SJCRH30 (cell line): ENCODE measurements around the gene FIBP. TPM values are rescaled to one million over a fixed set of nuclear protein-coding genes. Genes with fewer than 3 reads are reported as not detected.
"Not testable (repeated sequence)": the region's sequence is repeated elsewhere in the genome, so short reads cannot be mapped to it uniquely, and the experiment has no call there.

Source experiments
- DNase-seq, 2 experiments: peaks; one replicate each; pipeline ENCODE4 v3.0.0-alpha.2; 2015 to 2020
- H3K27ac ChIP-seq: fragments of 250-450 bp; sonication (Bioruptor Pico); 2 replicates; pipeline ENCODE4 v1.5.1; 2020; ENCODE audit warnings: mild to moderate bottlenecking, moderate library complexity
- H3K27me3 ChIP-seq: fragments of 250-450 bp; sonication (Bioruptor Pico); 2 replicates; pipeline ENCODE4 v1.5.1; 2020; ENCODE audit warnings: mild to moderate bottlenecking, moderate library complexity
- H3K36me3 ChIP-seq: fragments of 250-450 bp; sonication (Bioruptor Pico); 2 replicates; pipeline ENCODE4 v1.5.1; 2020; ENCODE audit warnings: mild to moderate bottlenecking, moderate library complexity
- H3K4me1 ChIP-seq: fragments of 250-450 bp; sonication (Bioruptor Pico); 2 replicates; pipeline ENCODE4 v1.5.1; 2020; ENCODE audit warnings: mild to moderate bottlenecking, moderate library complexity
- H3K4me3 ChIP-seq: fragments of 250-450 bp; sonication (Bioruptor Pico); 2 replicates; pipeline ENCODE4 v1.5.1; 2020; ENCODE audit warnings: mild to moderate bottlenecking, moderate library complexity
- H3K9me3 ChIP-seq: fragments of 250-450 bp; sonication (Bioruptor Pico); replicated peaks from 2 replicates; pipeline ENCODE4 v1.5.1; 2020; ENCODE audit warnings: mild to moderate bottlenecking, moderate library complexity
- total RNA-seq: library from RNA; depleted of rRNA; stranded (reverse); fragments of >200 nt; shearing (Covaris generic); gene quantifications from 2 replicates; pipeline ENCODE4 v1.2.3, GENCODE V29; 2014

FIBP gene
- total RNA-seq, 1 experiment from 2014 or later: 64.3 TPM

GRCh38 chr11:65856689-65857499 is 31.4 kb downstream of the FIBP start:
- H3K27me3 ChIP-seq: no peaks in the 10 kb centered on the region
- H3K4me3 ChIP-seq: peak overlapping the region; percentile 96
- peak; percentile 72 to 75 for DNase-seq
- peak overlapping the region; percentile 67 for H3K27ac ChIP-seq
- peaks cover 50% of the 10 kb centered on the region for H3K36me3 ChIP-seq
- H3K9me3 ChIP-seq: no peaks in the 10 kb centered on the region
- H3K4me1 ChIP-seq: no peaks in the 10 kb centered on the region; the same call in 1 of the 2 replicates

DNA sequence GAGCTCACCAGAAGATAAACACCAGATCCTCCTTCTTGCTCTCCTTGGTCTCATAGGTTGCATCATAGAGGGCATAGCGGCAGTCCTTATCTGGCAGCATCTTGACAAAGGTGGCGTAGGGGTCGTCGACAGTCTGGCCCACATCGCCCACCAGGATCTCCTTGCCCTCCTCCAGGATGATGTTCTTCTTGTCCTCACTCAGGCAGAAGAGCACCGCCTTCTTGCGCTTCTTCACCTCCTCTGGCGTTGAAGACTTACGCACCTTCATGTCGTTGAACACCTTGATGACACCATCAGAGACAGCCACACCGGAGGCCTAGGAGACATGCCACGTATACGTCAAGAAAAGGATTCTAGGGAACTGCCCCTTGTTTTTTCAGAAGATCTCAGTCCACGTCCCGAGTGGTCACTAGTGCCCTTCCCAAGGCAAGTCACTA is 32.3 kb downstream of the FIBP start:
- H3K4me1 ChIP-seq: no peaks in the 10 kb centered on the region
- H3K4me3 ChIP-seq: no peak overlapping the region
- no peaks in the 10 kb centered on the region for H3K27me3 ChIP-seq
- DNase-seq: no peak
- H3K9me3 ChIP-seq: no peaks in the 10 kb centered on the region
- peaks cover 50% of the 10 kb centered on the region for H3K36me3 ChIP-seq
- no peak overlapping the region for H3K27ac ChIP-seq

- Histone ChIP-seq H3K4me1 (no peaks in the 10 kb centered on the region), H3K4me3 (no peak overlapping the region), H3K9me3 (no peaks in the 10 kb centered on the region), H3K27ac (no peak overlapping the region), H3K36me3 (peaks cover 50% of the 10 kb centered on the region), H3K27me3 (no peaks in the 10 kb centered on the region)
- no peak for DNase-seq
Measured at GRCh38 chr11:65854852-65855837, 33.1 kb downstream of the FIBP start.

GRCh38 chr11:65854161-65854592 is 34.1 kb downstream of the FIBP start:
- Histone ChIP-seq H3K27ac (no peak overlapping the region), H3K9me3 (no peaks in the 10 kb centered on the region), H3K4me1 (no peaks in the 10 kb centered on the region), H3K27me3 (no peaks in the 10 kb centered on the region), H3K4me3 (no peak overlapping the region), H3K36me3 (peaks cover 50% of the 10 kb centered on the region)
- no peak for DNase-seq

- Histone ChIP-seq H3K4me3 (no peak overlapping the region), H3K27me3 (no peaks in the 10 kb centered on the region), H3K9me3 (no peaks in the 10 kb centered on the region), H3K4me1 (no peaks in the 10 kb centered on the region), H3K36me3 (peaks cover 50% of the 10 kb centered on the region), H3K27ac (no peak overlapping the region)
- no peak for DNase-seq
Measured at GRCh38 chr11:65853246-65853979, 34.9 kb downstream of the FIBP start.

DNA sequence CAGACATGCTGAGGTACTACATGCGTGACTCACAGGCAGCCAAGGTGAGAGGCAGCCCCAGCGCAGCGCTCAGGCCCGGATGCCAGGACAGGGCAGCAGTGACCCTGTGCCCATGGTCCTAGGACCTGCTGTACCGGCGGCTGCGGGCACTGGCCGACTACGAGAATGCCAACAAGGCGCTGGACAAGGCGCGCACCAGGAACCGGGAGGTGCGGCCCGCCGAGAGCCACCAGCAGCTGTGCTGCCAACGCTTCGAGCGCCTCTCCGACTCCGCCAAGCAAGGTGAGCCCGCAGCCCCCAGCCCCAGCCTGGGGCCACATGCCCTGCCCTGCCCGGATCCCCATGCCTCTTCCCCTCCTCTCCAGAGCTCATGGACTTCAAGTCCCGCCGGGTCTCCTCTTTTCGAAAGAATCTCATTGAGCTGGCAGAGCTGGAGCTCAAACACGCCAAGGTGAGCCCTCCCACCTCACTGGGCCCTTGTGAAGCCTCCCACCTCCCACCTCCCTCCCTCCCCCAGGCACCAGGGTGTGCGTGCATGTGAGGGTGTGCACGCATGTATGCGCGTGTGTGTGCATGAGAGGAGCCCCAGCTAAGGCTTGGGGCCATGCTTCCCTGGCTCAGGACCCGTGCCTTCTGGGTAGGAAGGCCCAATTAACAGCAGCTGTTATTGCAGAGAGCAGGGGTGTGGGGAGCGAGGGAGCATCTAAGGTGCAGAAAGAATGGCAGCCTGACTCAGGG is 35.6 kb downstream of the FIBP start:
- Histone ChIP-seq H3K36me3 (peaks cover 50% of the 10 kb centered on the region), H3K4me1 (no peaks in the 10 kb centered on the region), H3K27ac (no peak overlapping the region), H3K27me3 (no peaks in the 10 kb centered on the region), H3K4me3 (no peak overlapping the region), H3K9me3 (no peaks in the 10 kb centered on the region)
- DNase-seq: no peak

DNA sequence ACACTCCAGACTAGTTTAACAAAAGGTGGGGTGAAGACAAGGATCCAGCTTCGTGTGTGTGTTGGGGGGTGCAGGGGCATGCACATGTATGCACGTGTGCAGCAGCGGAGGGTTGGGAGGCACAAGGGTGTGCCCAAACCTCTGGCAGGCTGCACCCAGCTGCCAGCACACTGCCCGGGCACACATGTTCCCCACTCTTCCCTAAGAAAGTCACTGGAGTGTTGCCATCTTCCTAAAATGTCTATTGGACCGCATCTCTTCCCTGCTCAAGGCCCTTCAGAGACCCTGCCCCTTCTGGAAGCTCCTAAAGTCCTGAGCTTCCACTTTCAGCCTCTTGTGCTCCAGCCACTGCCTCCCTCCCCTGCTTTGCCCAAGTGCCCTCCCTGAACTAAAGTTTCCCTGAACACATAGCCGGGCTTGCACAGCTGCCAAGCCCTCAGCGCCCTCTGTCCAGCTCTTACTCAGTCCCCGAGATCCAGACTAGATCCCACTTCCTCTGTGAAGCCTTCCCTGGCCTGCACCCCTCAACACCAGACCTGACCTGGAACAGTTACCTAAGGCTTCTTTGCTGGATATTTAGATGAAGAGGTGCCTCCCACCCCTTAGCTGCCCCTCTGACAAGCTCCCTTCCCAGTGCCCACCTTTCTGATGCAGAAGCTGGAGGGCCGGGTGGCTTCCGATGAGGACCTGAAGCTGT is 36.3 kb downstream of the FIBP start:
- Histone ChIP-seq H3K4me1 (no peaks in the 10 kb centered on the region), H3K27me3 (no peaks in the 10 kb centered on the region), H3K27ac (no peak overlapping the region), H3K36me3 (peaks cover 46% of the 10 kb centered on the region), H3K9me3 (no peaks in the 10 kb centered on the region), H3K4me3 (no peak overlapping the region)
- no peak for DNase-seq

DNA sequence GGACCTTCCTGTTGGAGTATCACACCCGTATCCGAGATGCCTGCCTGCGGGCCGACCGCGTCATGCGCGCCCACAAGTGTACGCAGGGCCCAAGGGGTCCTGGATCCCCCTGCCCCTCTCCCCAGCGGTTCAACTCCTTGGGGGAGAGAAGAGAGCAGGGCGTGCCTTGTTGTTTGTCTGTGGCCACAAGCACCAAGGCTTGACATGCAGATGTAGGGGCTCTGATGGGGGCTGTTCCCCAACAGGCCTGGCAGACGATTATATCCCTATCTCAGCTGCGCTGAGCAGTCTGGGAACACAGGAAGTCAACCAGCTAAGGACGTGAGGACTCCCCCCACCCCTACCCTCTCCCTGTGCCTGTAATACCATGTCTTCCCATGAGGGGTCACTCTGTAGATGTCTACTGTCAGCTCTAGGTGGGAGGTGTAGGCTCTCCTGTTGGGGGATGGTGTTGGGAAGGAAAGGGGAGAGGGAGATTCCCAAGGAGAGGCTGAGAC is 37.1 kb downstream of the FIBP start:
- Histone ChIP-seq H3K27ac (no peak overlapping the region), H3K4me1 (no peaks in the 10 kb centered on the region), H3K9me3 (no peaks in the 10 kb centered on the region), H3K4me3 (no peak overlapping the region), H3K36me3 (peaks cover 39% of the 10 kb centered on the region), H3K27me3 (no peaks in the 10 kb centered on the region)
- peak; percentile 46 to 67 for DNase-seq

GRCh38 chr11:65850217-65851082 is 37.8 kb downstream of the FIBP start:
- Histone ChIP-seq H3K36me3 (peaks cover 32% of the 10 kb centered on the region), H3K4me3 (no peak overlapping the region), H3K27ac (no peak overlapping the region), H3K27me3 (no peaks in the 10 kb centered on the region), H3K9me3 (no peaks in the 10 kb centered on the region), H3K4me1 (no peaks in the 10 kb centered on the region)
- DNase-seq: no peak

DNA sequence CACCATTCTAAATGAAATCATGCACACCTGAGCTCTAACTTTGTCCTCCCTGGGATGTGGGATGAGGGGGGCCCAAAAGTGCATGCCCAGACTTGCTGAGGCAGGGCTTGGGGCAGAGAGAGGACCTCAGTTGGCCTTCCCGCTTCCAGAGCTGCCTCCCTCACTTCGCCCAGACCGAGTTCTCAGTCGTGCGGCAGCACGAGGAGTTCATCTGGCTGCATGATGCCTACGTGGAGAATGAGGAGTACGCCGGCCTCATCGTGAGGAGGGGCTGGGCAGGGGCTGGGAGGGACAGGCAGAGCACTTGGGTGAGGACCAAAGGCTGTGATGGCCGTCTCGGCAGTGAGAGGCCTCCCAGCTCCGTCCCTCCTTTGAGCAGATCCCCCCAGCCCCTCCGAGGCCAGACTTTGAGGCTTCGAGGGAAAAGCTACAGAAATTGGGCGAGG is 38.5 kb downstream of the FIBP start:
- no peak overlapping the region for H3K27ac ChIP-seq

DNA sequence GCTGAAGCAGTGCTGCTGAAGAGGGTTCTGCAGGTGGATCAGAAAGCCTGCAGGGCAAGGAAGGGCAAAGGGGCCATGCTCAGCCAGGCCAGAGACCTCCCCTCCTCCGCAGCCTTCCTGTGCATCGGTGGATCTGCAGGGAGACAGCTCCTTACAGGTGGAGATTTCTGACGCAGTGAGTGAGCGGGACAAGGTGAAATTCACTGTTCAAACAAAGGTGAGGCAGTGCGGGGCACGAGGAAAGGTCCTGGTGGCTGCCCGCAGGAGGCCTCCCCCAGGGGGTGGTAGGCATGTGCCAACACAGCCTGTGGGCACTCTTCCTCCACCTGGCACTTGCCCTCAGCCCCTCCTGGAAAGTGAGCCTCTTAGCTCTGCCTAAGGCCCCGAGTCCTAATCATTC is 38.9 kb downstream of the FIBP start:
- Histone ChIP-seq H3K4me1 (no peaks in the 10 kb centered on the region), H3K36me3 (peaks cover 22% of the 10 kb centered on the region), H3K9me3 (no peaks in the 10 kb centered on the region), H3K4me3 (no peak overlapping the region), H3K27ac (no peak overlapping the region), H3K27me3 (no peaks in the 10 kb centered on the region)
- no peak for DNase-seq

More for the DNA sequence above, 38.5 kb downstream of the FIBP start:
- Histone ChIP-seq H3K4me1 (no peaks in the 10 kb centered on the region), H3K4me3 (no peak overlapping the region), H3K9me3 (no peaks in the 10 kb centered on the region), H3K36me3 (peaks cover 27% of the 10 kb centered on the region), H3K27me3 (no peaks in the 10 kb centered on the region)
- DNase-seq: no peak

GRCh38 chr11:65848693-65849092 is 39.6 kb downstream of the FIBP start:
- DNase-seq, H3K27ac ChIP-seq, H3K9me3 ChIP-seq, H3K27me3 ChIP-seq, H3K4me3 ChIP-seq, H3K4me1 ChIP-seq: not testable (repeated sequence)
- H3K36me3 ChIP-seq: peaks cover 16% of the 10 kb centered on the region
